Airway epithelial cell (primary cell): ENCODE measurements around the gene TTC9C. TPM values are rescaled to one million over a fixed set of nuclear protein-coding genes. Genes with fewer than 3 reads are reported as not detected.

Source experiments
- total RNA-seq: library from RNA; depleted of rRNA; stranded (reverse); fragments of >200 nt; gene quantifications from 2 replicates; pipeline ENCODE4 v1.2.3, GENCODE V29; 2015

The TTC9C gene
- 10.0 and 17.7 TPM in 2 replicates for total RNA-seq

GRCh38 chr11:62728171-62728988 is at the start of gene TTC9C:
Gene TTC9C, plus strand, starts transcription at chr11:62728486. Its CDS starts 363 bp downstream, at chr11:62728849.

GRCh38 chr11:62678770-62679696 is 49.3 kb upstream of the TTC9C start, which contains the start of gene UBXN1:
Gene UBXN1, minus strand, starts transcription at chr11:62679073. Its CDS starts 150 bp downstream, at chr11:62678923.

GRCh38 chr11:62689421-62690183 is 38.7 kb upstream of the TTC9C start, which contains the start of gene LRRN4CL:
Gene LRRN4CL, minus strand, starts transcription at chr11:62689530. Its CDS starts 1,022 bp downstream, at chr11:62688508.

GRCh38 chr11:62707277-62707861 is 20.9 kb upstream of the TTC9C start, which contains the start of the genes BSCL2 and GNG3:
Gene BSCL2, minus strand, starts transcription at chr11:62707424. Its CDS starts 229 bp downstream, at chr11:62707195.
Gene GNG3, plus strand, starts transcription at chr11:62707676. Its CDS starts 620 bp downstream, at chr11:62708296.

GRCh38 chr11:62727165-62727871 is 968 bp upstream of the TTC9C start, which contains the start of gene HNRNPUL2:
Gene HNRNPUL2, minus strand, starts transcription at chr11:62727457. Its CDS starts 301 bp downstream, at chr11:62727156.

GRCh38 chr11:62753736-62754603 is 25.7 kb downstream of the TTC9C start, which contains the start of gene ZBTB3:
Gene ZBTB3, minus strand, starts transcription at chr11:62754160. Its CDS starts 496 bp downstream, at chr11:62753664.

GRCh38 chr11:62771144-62772021 is 43.1 kb downstream of the TTC9C start, which contains the start of gene TAF6L:
Gene TAF6L, plus strand, starts transcription at chr11:62771396. Its CDS starts 4,388 bp downstream, at chr11:62775784.

GRCh38 chr11:62787005-62787759 is 58.9 kb downstream of the TTC9C start, which contains the start of gene TMEM179B:
Gene TMEM179B, plus strand, starts transcription at chr11:62787402. Its CDS starts 30 bp downstream, at chr11:62787432.

Other genes starting within 250 kb of the TTC9C start
- 386 and 487 TPM in 2 replicates for gene AHNAK, start 181.7 kb upstream of the TTC9C start, total RNA-seq
- gene EEF1G, start 154.6 kb upstream of the TTC9C start, total RNA-seq: 2,164 and 2,188 TPM in 2 replicates
- gene TUT1, start 137.0 kb upstream of the TTC9C start, total RNA-seq: 10.3 and 12.6 TPM in 2 replicates
- gene MTA2, start 126.6 kb upstream of the TTC9C start, total RNA-seq: 126 and 159 TPM in 2 replicates
- 20.8 and 25.4 TPM in 2 replicates for gene EML3, start 115.7 kb upstream of the TTC9C start, total RNA-seq
- 1.7 and 3.5 TPM in 2 replicates for gene ROM1, start 115.2 kb upstream of the TTC9C start, total RNA-seq
- gene B3GAT3, start 106.5 kb upstream of the TTC9C start, total RNA-seq: 30.2 and 30.4 TPM in 2 replicates
- 146 and 160 TPM in 2 replicates for gene GANAB, start 81.9 kb upstream of the TTC9C start, total RNA-seq
- 30.6 and 31.7 TPM in 2 replicates for gene INTS5, start 75.2 kb upstream of the TTC9C start, total RNA-seq
- gene C11orf98, start 63.3 kb upstream of the TTC9C start, total RNA-seq: 85.8 and 91.6 TPM in 2 replicates
- gene CSKMT, start 63.2 kb upstream of the TTC9C start, total RNA-seq: 9.3 and 14.3 TPM in 2 replicates
- 18.9 and 26.7 TPM in 2 replicates for gene UQCC3, start 56.8 kb upstream of the TTC9C start, total RNA-seq
- 2.3 and 5.2 TPM in 2 replicates for gene LBHD1, start 56.2 kb upstream of the TTC9C start, total RNA-seq
- 122 and 144 TPM in 2 replicates for gene UBXN1, start 49.4 kb upstream of the TTC9C start, total RNA-seq
- gene LRRN4CL, start 39.0 kb upstream of the TTC9C start, total RNA-seq: 0.09 and 0.28 TPM in 2 replicates
- 59.5 and 69.4 TPM in 2 replicates for gene BSCL2, start 21.1 kb upstream of the TTC9C start, total RNA-seq
- not detected in 2 replicates for gene GNG3, start 20.8 kb upstream of the TTC9C start, total RNA-seq
- gene HNRNPUL2, start 1.0 kb upstream of the TTC9C start, total RNA-seq: 9.7 and 12.8 TPM in 2 replicates
- gene ZBTB3, start 25.7 kb downstream of the TTC9C start, total RNA-seq: 4.2 and 10.2 TPM in 2 replicates
- 115 and 116 TPM in 2 replicates for gene POLR2G, start 33.1 kb downstream of the TTC9C start, total RNA-seq
- gene TAF6L, start 42.9 kb downstream of the TTC9C start, total RNA-seq: 18.2 and 18.3 TPM in 2 replicates
- gene TMEM179B, start 58.9 kb downstream of the TTC9C start, total RNA-seq: 56.6 and 63.5 TPM in 2 replicates
- gene TMEM223, start 63.5 kb downstream of the TTC9C start, total RNA-seq: 23.5 and 27.9 TPM in 2 replicates
- gene NXF1, start 77.0 kb downstream of the TTC9C start, total RNA-seq: 33.6 and 34.0 TPM in 2 replicates
- 18.2 and 25.3 TPM in 2 replicates for gene STX5, start 103.6 kb downstream of the TTC9C start, total RNA-seq
- not detected in 2 replicates for gene TEX54, start 104.4 kb downstream of the TTC9C start, total RNA-seq
- gene WDR74, start 111.1 kb downstream of the TTC9C start, total RNA-seq: 67.6 and 70.5 TPM in 2 replicates
- 327 and 333 TPM in 2 replicates for gene SLC3A2, start 152.4 kb downstream of the TTC9C start, total RNA-seq
- not detected in 2 replicates for gene CHRM1, start 192.9 kb downstream of the TTC9C start, total RNA-seq